Vagina (tissue), 2 donors: ENCODE data around the gene PCBD2. TPM values are rescaled to one million over a fixed set of nuclear protein-coding genes. Genes with fewer than 3 reads are reported as not detected.

Experiments
- DNase-seq, 2 donors: peaks; one replicate each; pipeline ENCODE4 v3.0.0-alpha.2; 2017; ENCODE audit errors: extremely low spot score in 2 of 2
- H3K27ac ChIP-seq: fragments of 200-600 bp; sonication (generic); one replicate; pipeline ENCODE4 v1.5.1; 2019
- H3K27me3 ChIP-seq: fragments of 200-600 bp; sonication (generic); one replicate; pipeline ENCODE4 v1.5.1; 2019
- H3K36me3 ChIP-seq, 2 donors: fragments of 200-600 bp; sonication (generic); one replicate each; pipeline ENCODE4 v1.5.1; 2017 to 2019
- H3K4me1 ChIP-seq: fragments of 200-600 bp; sonication (generic); one replicate; pipeline ENCODE4 v1.5.1; 2019
- H3K4me3 ChIP-seq, 2 donors: fragments of 200-600 bp; sonication (generic); 1 replicate in 1 of 2; 2 replicates in 1 of 2; pipeline ENCODE4 v1.5.1; 2016 to 2019
- H3K9me3 ChIP-seq: fragments of 200-600 bp; sonication (generic); one replicate; pipeline ENCODE4 v1.5.1; 2019
- POLR2A ChIP-seq, 2 donors: fragments of 450-650 bp; IDR thresholded peaks; one replicate each; pipeline ENCODE4 v1.6.1; 2017; ENCODE audit warnings: antibody characterized with exemption in 2 of 2, mild to moderate bottlenecking in 2 of 2, moderate library complexity in 2 of 2
- POLR2AphosphoS5 ChIP-seq, 2 donors: sonication (generic); formaldehyde crosslinking; IDR thresholded peaks; one replicate each; pipeline ENCODE4 v1.9.0; 2017; ENCODE audit warnings: antibody characterized with exemption in 2 of 2, mild to moderate bottlenecking in 2 of 2, low read depth in 1 of 2; ENCODE audit not compliant: insufficient read depth in 1 of 2
- intact Hi-C: fragments of 100-400 bp; cut with DNase I; formaldehyde crosslinking; loops from one replicate; pipeline ENCODE4 v1.15.1; 2023
- total RNA-seq: library from RNA; depleted of rRNA; stranded (reverse); fragments of >200 nt; gene quantifications from one replicate; pipeline ENCODE4 v1.2.3, GENCODE V29; 2016
- TF ChIP-seq, protein P1 (sequence below), 3 experiments: fragments of 450-650 bp in 2 of 3; fragments of 200-600 bp in 1 of 3; sonication (generic) in 1 of 3; IDR thresholded peaks; one replicate each; pipeline ENCODE4 v1.5.1; 2017 to 2019; ENCODE audit warnings: antibody characterized with exemption in 3 of 3, mild to moderate bottlenecking in 2 of 3, moderate library complexity in 2 of 3

The PCBD2 gene
- total RNA-seq, 1 donor from 2014 or later: 6.1 TPM

DNA sequence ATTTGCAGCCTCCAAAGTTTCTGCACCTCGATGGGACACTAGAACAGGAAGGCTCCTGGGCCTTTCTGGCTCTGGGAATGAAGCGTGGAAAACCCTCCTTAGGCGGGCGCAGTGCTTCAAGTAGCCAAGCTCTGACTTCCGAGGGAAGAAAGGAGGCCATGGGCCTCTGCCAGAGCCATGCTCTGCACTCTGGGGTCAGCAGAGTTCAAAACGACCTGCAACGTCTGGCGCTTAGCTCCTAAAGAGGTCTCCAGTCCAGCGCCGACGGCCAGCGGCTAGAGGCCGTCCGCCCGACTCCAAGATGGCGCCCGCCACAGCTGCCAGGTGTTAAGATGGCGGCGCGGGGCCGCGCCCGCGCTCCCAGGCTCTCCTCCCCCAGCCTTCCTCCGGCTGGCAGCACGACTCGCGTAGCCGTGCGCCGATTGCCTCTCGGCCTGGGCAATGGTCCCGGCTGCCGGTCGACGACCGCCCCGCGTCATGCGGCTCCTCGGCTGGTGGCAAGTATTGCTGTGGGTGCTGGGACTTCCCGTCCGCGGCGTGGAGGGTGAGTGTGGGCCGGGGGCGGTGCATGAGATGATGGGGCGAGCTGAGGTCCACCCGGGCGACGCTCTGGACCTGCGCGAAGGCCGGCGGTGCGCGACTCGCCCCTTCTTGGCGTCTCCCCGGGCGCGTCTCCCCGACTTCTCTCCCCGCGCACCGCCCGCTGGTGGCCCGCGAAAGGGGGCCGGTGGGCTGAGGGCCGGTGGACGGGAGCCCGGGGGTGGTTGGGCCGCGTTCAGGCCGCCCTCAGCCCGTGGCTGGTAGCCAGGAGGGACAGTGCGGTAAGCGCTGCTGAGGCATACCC is 30.7 kb upstream of the PCBD2 start, which contains the start of gene TXNDC15:
Gene TXNDC15, plus strand, starts transcription at position 385 of the 844 bp plus-strand sequence. Its CDS starts 57 bp downstream, at position 442.
- Histone ChIP-seq H3K9me3 (no peaks in the 10 kb centered on the region), H3K27me3 (no peaks in the 10 kb centered on the region), H3K27ac (peak within 1 kb of the TSS; percentile 96), H3K36me3 (no peaks in the 10 kb centered on the region), H3K4me3 (peak within 1 kb of the TSS; percentile 64 to 99), H3K4me1 (peaks cover 40% of the 10 kb centered on the region)
- intact Hi-C loops: no loop called here
- TF ChIP-seq POLR2AphosphoS5 (IDR thresholded peaks at IDR 0.05; ENCODE audit: insufficient read depth in 1 of 2, low read depth in 1 of 2) (peak; percentile 45 to 80), POLR2A (IDR thresholded peaks at IDR 0.05) (peak in 1 of 2 donors; percentile 50)
- TF ChIP-seq, protein P1, sequence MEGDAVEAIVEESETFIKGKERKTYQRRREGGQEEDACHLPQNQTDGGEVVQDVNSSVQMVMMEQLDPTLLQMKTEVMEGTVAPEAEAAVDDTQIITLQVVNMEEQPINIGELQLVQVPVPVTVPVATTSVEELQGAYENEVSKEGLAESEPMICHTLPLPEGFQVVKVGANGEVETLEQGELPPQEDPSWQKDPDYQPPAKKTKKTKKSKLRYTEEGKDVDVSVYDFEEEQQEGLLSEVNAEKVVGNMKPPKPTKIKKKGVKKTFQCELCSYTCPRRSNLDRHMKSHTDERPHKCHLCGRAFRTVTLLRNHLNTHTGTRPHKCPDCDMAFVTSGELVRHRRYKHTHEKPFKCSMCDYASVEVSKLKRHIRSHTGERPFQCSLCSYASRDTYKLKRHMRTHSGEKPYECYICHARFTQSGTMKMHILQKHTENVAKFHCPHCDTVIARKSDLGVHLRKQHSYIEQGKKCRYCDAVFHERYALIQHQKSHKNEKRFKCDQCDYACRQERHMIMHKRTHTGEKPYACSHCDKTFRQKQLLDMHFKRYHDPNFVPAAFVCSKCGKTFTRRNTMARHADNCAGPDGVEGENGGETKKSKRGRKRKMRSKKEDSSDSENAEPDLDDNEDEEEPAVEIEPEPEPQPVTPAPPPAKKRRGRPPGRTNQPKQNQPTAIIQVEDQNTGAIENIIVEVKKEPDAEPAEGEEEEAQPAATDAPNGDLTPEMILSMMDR (IDR thresholded peaks at IDR 0.05): no peak
- peak in 1 of 2 donors; percentile 88 for DNase-seq

- no peaks in the 10 kb centered on the region for H3K9me3 ChIP-seq
- H3K27me3 ChIP-seq: no peaks in the 10 kb centered on the region
- H3K4me3 ChIP-seq: peak overlapping the region; percentile 64 to 99
- intact Hi-C loops: no loop called here
- peaks cover 41% of the 10 kb centered on the region for H3K4me1 ChIP-seq
- H3K36me3 ChIP-seq: no peaks in the 10 kb centered on the region
- peak in 1 of 2 donors; percentile 93 for DNase-seq
- TF ChIP-seq, protein P1 (IDR thresholded peaks at IDR 0.05): no peak
- no peak for TF ChIP-seq POLR2A (IDR thresholded peaks at IDR 0.05)
- no peak for TF ChIP-seq POLR2AphosphoS5 (IDR thresholded peaks at IDR 0.05; ENCODE audit: insufficient read depth in 1 of 2, low read depth in 1 of 2)
- peak overlapping the region; percentile 96 for H3K27ac ChIP-seq
These were observed 29.9 kb upstream of the PCBD2 start for GRCh38 chr5:134874831-134875655.

DNA sequence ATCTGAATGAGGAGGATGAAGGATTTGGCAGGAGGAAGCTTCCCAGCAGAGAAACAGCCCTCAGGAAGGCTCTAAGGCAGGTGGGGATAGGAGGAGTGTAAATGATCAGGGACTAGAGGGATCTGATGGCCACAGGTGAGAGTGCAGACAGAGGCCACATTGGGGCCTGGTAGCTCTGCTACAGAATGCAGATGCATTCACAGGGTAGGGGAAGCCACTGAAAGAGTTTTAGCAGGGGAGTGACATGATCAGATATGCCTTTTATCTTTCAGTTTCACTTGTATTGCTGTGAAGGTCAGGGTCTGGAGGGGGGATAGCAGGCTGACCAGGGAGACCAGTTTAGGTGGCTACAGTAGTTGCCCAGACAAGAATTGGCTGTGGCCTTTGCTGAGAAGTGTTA is 27.8 kb upstream of the PCBD2 start:
- Histone ChIP-seq H3K27me3 (no peaks in the 10 kb centered on the region), H3K27ac (no peak overlapping the region), H3K4me3 (no peak overlapping the region), H3K9me3 (no peaks in the 10 kb centered on the region), H3K36me3 (no peaks in the 10 kb centered on the region), H3K4me1 (peaks cover 41% of the 10 kb centered on the region)
- DNase-seq: no peak
- intact Hi-C loops: no loop called here
- TF ChIP-seq, protein P1 (IDR thresholded peaks at IDR 0.05): no peak
- TF ChIP-seq POLR2A (IDR thresholded peaks at IDR 0.05): no peak
- no peak for TF ChIP-seq POLR2AphosphoS5 (IDR thresholded peaks at IDR 0.05; ENCODE audit: insufficient read depth in 1 of 2, low read depth in 1 of 2)

DNA sequence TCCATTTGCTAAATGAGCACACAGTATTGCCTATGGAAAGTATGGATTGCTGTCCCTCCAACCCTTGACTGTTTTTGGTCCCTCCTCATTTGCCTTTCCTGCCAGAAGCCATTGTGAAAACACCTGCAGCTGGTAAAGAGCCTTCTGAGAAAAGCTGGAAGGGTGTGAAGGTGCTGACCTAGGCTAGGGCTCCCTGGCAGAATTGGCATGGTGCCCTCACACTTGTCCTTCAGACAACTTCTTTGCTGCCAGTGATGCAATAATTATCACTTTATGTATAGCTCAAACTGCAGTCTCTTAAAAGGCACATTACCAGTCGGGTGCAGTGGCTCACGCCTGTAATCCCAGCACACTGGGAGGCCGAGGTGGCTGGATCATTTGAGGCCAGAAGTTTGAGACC is 26.5 kb upstream of the PCBD2 start:
- no peak for TF ChIP-seq POLR2A (IDR thresholded peaks at IDR 0.05)
- TF ChIP-seq POLR2AphosphoS5 (IDR thresholded peaks at IDR 0.05; ENCODE audit: insufficient read depth in 1 of 2, low read depth in 1 of 2): no peak
- TF ChIP-seq, protein P1 (IDR thresholded peaks at IDR 0.05): no peak
- Histone ChIP-seq H3K27ac (no peak overlapping the region), H3K36me3 (no peaks in the 10 kb centered on the region), H3K4me3 (no peak overlapping the region), H3K4me1 (peaks cover 41% of the 10 kb centered on the region), H3K27me3 (no peaks in the 10 kb centered on the region), H3K9me3 (no peaks in the 10 kb centered on the region)
- DNase-seq: no peak
- intact Hi-C loops: no loop called here
